ENCODE results near the gene TMEM167B. TPM values are rescaled to one million over a fixed set of nuclear protein-coding genes. Genes with fewer than 3 reads are reported as not detected.
A peak's percentile ranks its signal among the peaks of the same experiment; 100 is the strongest.

Gene TMEM167B
- total RNA-seq, 1 donor = 26.1 TPM

- DNase-seq (ENCODE audit: low read depth) = no peak
- H3K4me3 ChIP-seq (ENCODE audit: low read depth, low read length) = no peak overlapping the region
- TF ChIP-seq, protein P1, sequence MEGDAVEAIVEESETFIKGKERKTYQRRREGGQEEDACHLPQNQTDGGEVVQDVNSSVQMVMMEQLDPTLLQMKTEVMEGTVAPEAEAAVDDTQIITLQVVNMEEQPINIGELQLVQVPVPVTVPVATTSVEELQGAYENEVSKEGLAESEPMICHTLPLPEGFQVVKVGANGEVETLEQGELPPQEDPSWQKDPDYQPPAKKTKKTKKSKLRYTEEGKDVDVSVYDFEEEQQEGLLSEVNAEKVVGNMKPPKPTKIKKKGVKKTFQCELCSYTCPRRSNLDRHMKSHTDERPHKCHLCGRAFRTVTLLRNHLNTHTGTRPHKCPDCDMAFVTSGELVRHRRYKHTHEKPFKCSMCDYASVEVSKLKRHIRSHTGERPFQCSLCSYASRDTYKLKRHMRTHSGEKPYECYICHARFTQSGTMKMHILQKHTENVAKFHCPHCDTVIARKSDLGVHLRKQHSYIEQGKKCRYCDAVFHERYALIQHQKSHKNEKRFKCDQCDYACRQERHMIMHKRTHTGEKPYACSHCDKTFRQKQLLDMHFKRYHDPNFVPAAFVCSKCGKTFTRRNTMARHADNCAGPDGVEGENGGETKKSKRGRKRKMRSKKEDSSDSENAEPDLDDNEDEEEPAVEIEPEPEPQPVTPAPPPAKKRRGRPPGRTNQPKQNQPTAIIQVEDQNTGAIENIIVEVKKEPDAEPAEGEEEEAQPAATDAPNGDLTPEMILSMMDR (IDR thresholded peaks at IDR 0.05; ENCODE audit: insufficient read depth, low read length) = no peak
Measured at GRCh38 chr1:109065137-109065536, 25.4 kb upstream of the TMEM167B start.

GRCh38 chr1:109067883-109068282 is 22.7 kb upstream of the TMEM167B start:
- TF ChIP-seq, protein P1 (IDR thresholded peaks at IDR 0.05; ENCODE audit: insufficient read depth, low read length) = no peak
- DNase-seq (ENCODE audit: low read depth) = no peak

GRCh38 chr1:109069294-109069693 is 21.3 kb upstream of the TMEM167B start:
- TF ChIP-seq, protein P1 (IDR thresholded peaks at IDR 0.05; ENCODE audit: insufficient read depth, low read length) = no peak
- DNase-seq (ENCODE audit: low read depth) = no peak
- H3K4me3 ChIP-seq (ENCODE audit: low read depth, low read length) = no peak overlapping the region

More at GRCh38 chr1:109067883-109068282, 22.7 kb upstream of the TMEM167B start:
- H3K4me3 ChIP-seq (ENCODE audit: low read depth, low read length) = no peak overlapping the region

- TF ChIP-seq, protein P1 (IDR thresholded peaks at IDR 0.05; ENCODE audit: insufficient read depth, low read length) = peak; percentile 41
- peak within 1 kb of the TSS; percentile 97 for H3K4me3 ChIP-seq (ENCODE audit: low read depth, low read length)
- peak; percentile 96 for DNase-seq (ENCODE audit: low read depth)
Measured at GRCh38 chr1:109075531-109076490, 14.8 kb upstream of the TMEM167B start, which contains the start of gene TAF13. Gene TAF13 (minus strand): TSS chr1:109076003. CDS start chr1:109075947, 56 bp downstream.

DNA sequence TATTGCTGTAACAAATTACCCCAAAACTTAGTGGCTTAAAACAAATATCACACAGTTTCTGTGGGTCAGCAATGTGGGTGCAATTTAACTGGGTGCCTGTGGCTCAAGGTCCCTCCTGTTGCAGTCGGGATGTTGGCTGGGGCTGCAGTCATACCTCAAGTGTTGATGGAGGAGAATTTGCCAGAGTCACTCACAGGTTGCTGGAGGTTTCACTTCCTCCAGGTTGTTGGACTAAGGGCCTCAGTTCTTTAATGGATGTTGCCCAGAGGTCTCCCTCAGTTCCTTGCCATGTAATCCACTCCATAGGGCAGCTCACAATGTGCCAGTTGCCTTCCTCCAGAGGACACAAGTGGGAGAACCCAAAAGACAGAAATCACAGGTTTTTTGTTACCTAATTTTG is 12.2 kb upstream of the TMEM167B start:
- no peak overlapping the region for H3K4me3 ChIP-seq (ENCODE audit: low read depth, low read length)
- DNase-seq (ENCODE audit: low read depth) = no peak
- TF ChIP-seq, protein P1 (IDR thresholded peaks at IDR 0.05; ENCODE audit: insufficient read depth, low read length) = no peak

DNA sequence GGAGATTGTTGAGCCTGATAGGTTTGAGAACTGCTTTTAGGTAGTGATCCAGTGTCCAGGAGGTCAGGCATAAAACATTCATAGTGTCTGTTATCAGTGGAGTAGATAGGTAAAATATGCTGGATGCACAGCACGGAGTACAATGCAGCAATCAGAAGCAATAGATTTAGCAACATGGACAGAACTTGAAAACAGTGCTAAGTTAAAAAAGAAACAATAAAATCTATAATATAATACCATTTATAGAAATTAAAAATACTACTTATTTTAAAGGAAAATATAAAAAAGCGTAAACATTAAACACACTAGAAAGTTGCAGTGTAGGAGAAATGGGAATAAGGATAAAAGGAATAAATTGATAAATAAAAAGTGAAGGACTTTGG is 11.3 kb upstream of the TMEM167B start:
- H3K4me3 ChIP-seq (ENCODE audit: low read depth, low read length) = no peak overlapping the region
- TF ChIP-seq, protein P1 (IDR thresholded peaks at IDR 0.05; ENCODE audit: insufficient read depth, low read length) = no peak

More for the DNA sequence above, 11.3 kb upstream of the TMEM167B start:
- DNase-seq (ENCODE audit: low read depth) = no peak
